HG03159 (cell line): ENCODE data around the gene CDK10.

Experiments used
- ATAC-seq: cut with Tn5 transposase; IDR thresholded peaks from one replicate; pipeline ENCODE4 v1.9.1; 2021; ENCODE audit warnings: mild to moderate bottlenecking, moderate library complexity; ENCODE audit not compliant: unreplicated experiment

Gene CDK10

GRCh38 chr16:89710709-89711564 is 24.4 kb downstream of the CDK10 start:
- ATAC-seq: no peak

- no peak for ATAC-seq
These were observed 25.2 kb downstream of the CDK10 start for GRCh38 chr16:89711601-89712273.

- ATAC-seq: no peak
These were observed 25.8 kb downstream of the CDK10 start for GRCh38 chr16:89712274-89712781.

GRCh38 chr16:89716493-89716892 is 30.0 kb downstream of the CDK10 start:
- ATAC-seq: no peak

GRCh38 chr16:89716916-89717687 is 30.6 kb downstream of the CDK10 start:
- no peak for ATAC-seq

GRCh38 chr16:89717688-89718505 is 31.4 kb downstream of the CDK10 start:
- ATAC-seq: no peak

GRCh38 chr16:89720551-89720812 is 34.0 kb downstream of the CDK10 start:
- peak; percentile 11 for ATAC-seq

GRCh38 chr16:89720813-89721545 is 34.5 kb downstream of the CDK10 start, which contains the start of the genes VPS9D1 and ZNF276:
Gene VPS9D1 (minus strand): TSS chr16:89720898. CDS start chr16:89720861, 37 bp downstream.
Gene ZNF276 (plus strand): TSS chr16:89721537. CDS start chr16:89721641, 104 bp downstream.
- peak; percentile 54 for ATAC-seq

GRCh38 chr16:89721546-89722391 is 35.3 kb downstream of the CDK10 start:
- ATAC-seq: peak; percentile 27

GRCh38 chr16:89722392-89723278 is 36.1 kb downstream of the CDK10 start:
- ATAC-seq: peak; percentile 30

GRCh38 chr16:89723279-89724250 is 37.1 kb downstream of the CDK10 start:
- no peak for ATAC-seq

GRCh38 chr16:89727406-89728120 is 41.1 kb downstream of the CDK10 start:
- no peak for ATAC-seq

GRCh38 chr16:89729293-89729692 is 42.8 kb downstream of the CDK10 start:
- no peak for ATAC-seq

GRCh38 chr16:89729863-89730593 is 43.5 kb downstream of the CDK10 start:
- no peak for ATAC-seq

- ATAC-seq: no peak
These were observed 44.2 kb downstream of the CDK10 start for GRCh38 chr16:89730610-89731234.
